ENCODE data around the gene SMCR8. TPM values are rescaled to one million over a fixed set of nuclear protein-coding genes. Genes with fewer than 3 reads are reported as not detected.

SMCR8 gene, protein sequence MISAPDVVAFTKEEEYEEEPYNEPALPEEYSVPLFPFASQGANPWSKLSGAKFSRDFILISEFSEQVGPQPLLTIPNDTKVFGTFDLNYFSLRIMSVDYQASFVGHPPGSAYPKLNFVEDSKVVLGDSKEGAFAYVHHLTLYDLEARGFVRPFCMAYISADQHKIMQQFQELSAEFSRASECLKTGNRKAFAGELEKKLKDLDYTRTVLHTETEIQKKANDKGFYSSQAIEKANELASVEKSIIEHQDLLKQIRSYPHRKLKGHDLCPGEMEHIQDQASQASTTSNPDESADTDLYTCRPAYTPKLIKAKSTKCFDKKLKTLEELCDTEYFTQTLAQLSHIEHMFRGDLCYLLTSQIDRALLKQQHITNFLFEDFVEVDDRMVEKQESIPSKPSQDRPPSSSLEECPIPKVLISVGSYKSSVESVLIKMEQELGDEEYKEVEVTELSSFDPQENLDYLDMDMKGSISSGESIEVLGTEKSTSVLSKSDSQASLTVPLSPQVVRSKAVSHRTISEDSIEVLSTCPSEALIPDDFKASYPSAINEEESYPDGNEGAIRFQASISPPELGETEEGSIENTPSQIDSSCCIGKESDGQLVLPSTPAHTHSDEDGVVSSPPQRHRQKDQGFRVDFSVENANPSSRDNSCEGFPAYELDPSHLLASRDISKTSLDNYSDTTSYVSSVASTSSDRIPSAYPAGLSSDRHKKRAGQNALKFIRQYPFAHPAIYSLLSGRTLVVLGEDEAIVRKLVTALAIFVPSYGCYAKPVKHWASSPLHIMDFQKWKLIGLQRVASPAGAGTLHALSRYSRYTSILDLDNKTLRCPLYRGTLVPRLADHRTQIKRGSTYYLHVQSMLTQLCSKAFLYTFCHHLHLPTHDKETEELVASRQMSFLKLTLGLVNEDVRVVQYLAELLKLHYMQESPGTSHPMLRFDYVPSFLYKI
- 15.1 and 20.3 TPM in 2 replicates for total RNA-seq

GRCh38 chr17:18314731-18315561 lies at the start of gene SMCR8, which contains the start of gene TOP3A:
Gene SMCR8 (plus strand): TSS chr17:18315293. CDS start chr17:18315790, 497 bp downstream.
Gene TOP3A (minus strand): TSS chr17:18314994. CDS start chr17:18314778, 216 bp downstream.

DNA sequence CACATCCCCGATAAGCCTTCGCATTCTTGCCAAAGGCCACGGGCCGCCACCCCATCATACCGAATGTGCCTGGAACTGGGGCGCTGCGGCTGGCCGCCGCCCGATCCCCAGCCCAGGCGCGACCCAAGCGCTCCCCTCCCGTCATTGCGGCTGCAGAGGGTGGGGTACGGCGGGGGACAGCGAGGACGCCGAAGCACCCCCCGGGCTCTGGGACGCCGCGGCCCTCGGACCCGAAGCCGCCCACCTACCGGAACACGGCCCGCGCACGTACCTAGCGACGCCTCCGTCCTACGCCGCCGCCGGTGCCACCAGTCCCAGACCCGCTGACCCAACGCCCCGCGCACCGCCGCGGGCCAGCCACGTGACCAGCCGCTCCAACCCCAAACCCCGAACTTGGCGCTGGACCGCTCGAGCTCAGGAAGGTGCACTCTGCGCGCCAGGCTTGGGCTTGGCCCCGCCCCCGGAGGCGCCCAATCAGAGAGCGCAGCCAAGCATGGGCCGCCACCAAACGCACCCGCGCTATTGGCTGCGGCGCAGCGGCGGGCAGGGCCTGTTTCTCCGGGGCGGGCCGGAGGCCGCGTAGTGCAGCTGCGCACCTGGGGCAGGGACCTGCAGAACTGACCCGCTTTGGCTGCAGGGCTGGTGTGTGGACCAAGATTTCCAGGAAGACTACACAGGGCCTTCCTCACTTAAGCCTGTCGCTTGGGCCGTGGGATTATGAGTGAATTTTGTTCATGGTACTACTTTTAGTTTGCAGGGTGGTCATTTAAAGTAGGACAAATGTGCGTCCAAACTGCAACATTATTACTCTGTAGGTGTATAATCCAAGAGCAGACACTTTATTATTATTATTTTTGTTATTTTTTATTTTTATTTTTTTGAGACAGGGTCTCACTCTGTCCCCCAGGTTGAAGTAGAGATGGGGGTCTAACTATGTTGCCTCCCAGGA lies 48.3 kb downstream of the SMCR8 start, which contains the start of gene SHMT1:
TSS of gene SHMT1 (minus strand) at position 450 of the 949 bp plus-strand sequence. CDS start 7,569 bp downstream, outside the sequence.

Other genes starting within 250 kb of the SMCR8 start
- 38.6 and 46.9 TPM in 2 replicates for gene DRG2, start 227.3 kb upstream of the SMCR8 start, total RNA-seq
- gene MYO15A, start 206.5 kb upstream of the SMCR8 start, total RNA-seq = 0.20 and 1.1 TPM in 2 replicates
- gene ALKBH5, start 131.5 kb upstream of the SMCR8 start, total RNA-seq = 76.8 and 96.6 TPM in 2 replicates
- gene LLGL1, start 89.7 kb upstream of the SMCR8 start, total RNA-seq = 43.4 and 46.1 TPM in 2 replicates
- 257 and 272 TPM in 2 replicates for gene FLII, start 56.6 kb upstream of the SMCR8 start, total RNA-seq
- gene MIEF2, start 54.6 kb upstream of the SMCR8 start, total RNA-seq = 6.5 and 9.9 TPM in 2 replicates
- 22.8 and 42.4 TPM in 2 replicates for gene TOP3A, start 299 bp upstream of the SMCR8 start, total RNA-seq
- 18.2 and 29.0 TPM in 2 replicates for gene SHMT1, start 48.3 kb downstream of the SMCR8 start, total RNA-seq
- gene EVPLL, start 62.5 kb downstream of the SMCR8 start, total RNA-seq = not detected in 2 replicates
- not detected in 2 replicates for gene LGALS9C, start 161.5 kb downstream of the SMCR8 start, total RNA-seq

All from subcutaneous preadipocyte (primary cell).